Activated CD4-positive, alpha-beta T cell treated with anti-CD3 and anti-CD28 coated beads for 48 hours (primary cell): ENCODE results near the gene NAA80.

Experiments used
- DNase-seq: peaks from one replicate; pipeline ENCODE4 v3.0.0-alpha.2; 2020

Gene NAA80

DNA sequence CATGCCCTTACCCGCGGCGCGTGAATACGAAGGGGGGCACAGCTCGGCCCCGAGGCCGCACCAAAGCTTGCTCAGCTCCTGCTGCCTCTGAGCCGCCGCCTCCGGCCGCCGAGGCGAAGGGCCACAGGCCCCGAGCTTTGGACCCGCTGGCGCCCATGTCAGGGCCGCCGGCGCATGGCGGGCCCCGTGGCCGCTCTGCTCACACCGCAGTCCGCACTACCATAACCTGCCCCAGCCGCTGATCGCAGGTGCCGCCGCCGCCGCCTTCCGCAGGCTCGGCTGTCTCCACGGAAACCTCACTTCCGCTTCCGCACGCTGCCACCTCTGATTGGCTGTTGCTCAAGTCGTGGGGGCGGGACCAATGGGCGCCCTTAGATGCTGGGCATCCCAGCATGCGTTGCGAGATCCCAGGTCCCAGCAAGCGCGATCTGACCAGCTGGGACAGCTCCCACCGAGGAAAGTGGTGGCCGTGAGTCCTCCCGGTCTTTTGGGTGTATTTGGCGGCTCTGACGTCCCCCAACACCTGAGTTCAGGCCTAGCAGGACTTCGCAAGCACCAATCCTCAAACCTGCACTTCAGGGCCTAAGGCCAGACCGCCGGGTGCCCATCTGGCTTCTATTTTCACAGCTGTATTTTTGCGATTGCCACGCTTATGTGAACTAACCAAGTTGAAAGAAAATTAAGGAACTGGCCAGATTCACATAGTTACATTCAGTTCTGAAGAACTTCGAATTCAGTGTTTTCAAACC lies 28.9 kb upstream of the NAA80 start, which contains the start of gene TUSC2:
TSS of gene TUSC2 (minus strand) at position 281 of the 749 bp plus-strand sequence. CDS start at position 157, 124 bp downstream.
- DNase-seq: peak; percentile 97

DNA sequence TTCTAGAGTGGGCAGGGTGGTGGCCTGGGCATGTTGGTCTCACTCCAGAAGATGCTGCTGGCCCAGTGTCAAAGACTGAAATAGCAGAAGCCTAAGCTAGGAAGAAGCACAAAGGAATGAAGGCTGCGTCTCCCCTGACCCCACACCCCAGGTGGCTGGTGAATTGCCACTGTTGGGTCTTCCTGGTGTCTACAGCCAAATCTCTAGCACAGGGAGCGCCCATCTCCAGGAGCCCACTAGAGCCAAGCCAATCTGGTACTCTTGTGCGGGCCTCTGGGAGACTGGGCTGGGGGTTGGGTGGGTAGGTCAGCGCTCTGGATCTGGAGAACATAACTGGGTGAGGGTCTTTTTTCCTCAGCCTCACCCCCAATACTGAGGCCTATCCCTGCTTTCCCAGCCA lies 27.9 kb upstream of the NAA80 start:
- DNase-seq: no peak

DNA sequence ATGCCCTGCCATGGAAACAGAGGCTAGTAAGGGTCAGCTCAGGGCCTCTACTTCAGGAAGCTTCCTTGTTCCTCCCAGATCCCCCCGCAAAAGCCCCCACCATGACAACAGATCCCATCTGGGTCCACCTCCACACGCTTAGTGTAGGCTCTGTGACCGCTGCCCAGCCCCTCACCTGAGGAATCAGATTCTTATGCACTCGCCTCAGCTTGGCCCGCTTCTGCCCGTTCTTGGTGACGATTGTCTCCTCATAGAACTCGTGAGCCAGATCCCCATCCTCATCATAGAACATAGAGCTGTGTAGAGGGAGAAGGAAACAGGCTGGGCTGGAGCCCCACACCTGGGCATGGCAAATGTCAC lies 27.0 kb upstream of the NAA80 start:
- DNase-seq: no peak

DNA sequence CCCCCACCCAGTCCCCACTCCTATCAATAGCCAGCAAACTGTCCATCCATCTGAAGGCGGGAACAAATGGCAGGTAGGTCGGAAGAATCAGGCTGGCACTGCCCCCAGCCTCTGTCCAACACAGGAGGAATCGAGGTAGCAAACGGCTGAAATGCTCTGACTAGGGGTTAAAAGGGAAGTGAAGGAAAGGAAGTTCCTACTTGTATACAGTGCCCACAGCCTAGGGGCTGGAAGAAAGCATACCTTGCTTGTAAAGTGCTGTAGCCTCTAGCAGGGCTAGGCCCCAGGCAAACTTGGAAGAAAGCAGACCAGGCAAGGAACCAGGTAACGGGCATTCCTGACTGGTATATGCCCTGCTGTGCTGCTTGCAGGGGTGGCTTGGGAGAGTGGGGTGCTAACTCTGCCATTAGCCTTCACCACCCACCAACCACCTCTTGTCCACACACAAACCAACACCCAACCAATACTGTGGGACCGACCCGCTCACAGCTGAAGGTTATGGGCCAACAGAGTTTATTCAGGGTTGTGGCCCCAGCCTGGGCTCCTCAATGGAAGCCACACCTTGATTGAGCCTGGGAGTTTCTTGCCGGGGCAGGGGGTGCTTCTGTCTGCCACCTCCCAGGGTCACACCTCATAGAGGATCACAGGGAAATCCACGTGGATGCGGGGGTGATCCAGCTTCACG lies 26.4 kb upstream of the NAA80 start:
- DNase-seq: no peak

DNA sequence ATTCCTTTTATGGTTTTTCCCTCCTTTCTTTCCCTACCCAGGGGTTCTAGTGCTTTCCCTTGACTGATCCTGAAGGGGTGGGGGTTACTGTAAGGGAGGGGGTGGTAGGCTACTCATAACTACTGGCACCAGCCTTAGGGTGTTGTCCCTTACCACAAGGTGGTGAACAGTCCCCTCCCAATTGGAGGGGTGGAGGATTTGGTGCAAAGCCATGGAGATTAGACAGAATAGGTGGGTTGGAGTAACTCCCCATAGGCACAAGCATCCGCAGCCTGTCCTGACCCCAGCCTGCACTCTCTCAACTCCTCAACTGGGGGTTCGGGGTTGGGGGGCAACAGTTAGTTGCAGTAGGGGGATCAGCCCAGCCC lies 25.9 kb upstream of the NAA80 start:
- DNase-seq: no peak

DNA sequence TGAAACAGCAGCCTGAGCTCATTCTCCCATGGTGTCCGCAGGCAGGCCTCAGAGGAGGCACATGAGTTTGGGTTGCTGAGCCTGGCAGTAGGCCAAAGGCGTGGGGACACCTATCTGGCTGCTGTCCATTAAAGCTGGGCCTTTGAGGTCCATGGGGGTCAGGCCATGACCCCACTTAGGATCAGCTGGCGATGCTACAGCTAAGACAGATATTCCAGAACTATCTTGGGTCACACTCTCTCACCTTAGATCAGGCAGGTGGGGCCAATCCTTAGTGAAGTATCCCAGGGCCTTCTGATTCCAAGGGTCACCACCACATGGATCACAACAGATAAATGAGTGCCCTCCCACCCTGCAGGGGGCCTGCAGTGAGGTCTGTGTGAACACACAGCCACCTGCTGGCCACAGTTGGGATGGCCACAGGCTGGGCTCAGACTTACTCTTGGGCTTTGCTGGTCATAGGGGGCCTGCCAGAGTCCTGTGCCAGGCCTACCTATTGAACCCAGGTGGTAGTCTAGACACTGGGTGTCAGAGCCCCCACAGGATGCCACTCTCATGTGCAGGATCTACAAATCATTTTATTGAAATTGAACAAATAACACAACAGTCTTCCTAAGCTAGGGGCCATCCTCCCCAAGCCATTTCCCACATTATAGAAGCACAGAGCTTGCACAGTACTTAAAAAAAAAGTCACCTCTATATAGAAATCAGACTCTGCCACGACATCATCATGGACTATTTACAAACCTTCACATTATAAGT lies 25.3 kb upstream of the NAA80 start:
- DNase-seq: peak; percentile 73

DNA sequence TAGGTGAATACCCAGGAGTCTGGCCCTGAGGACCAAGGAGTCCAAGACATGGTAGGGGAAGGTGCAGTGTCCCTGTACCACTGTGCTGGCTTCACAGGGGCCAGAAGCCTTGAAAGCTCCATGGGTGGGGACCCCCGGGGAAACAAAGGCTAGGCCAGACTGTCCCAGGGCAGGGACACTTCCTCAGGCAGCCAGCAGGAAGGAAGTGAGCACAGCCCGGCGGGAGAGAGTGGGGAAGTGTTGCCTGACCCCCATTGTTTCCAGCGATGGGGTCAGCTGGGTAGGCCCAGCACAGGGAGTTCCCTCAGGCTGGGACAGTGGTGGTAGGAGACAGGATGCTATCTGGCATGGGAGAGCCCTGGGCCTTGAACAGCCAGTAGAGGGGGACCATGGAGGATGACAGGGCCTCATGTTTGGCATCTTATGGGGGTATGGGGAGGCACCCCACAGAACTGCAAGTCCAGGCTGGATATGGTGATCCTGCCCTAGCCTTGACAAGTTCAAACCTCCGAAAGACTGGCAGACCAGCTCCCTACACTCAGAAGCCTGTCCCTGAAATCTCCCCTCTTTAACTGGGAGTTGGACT lies 24.5 kb upstream of the NAA80 start:
- DNase-seq: no peak

DNA sequence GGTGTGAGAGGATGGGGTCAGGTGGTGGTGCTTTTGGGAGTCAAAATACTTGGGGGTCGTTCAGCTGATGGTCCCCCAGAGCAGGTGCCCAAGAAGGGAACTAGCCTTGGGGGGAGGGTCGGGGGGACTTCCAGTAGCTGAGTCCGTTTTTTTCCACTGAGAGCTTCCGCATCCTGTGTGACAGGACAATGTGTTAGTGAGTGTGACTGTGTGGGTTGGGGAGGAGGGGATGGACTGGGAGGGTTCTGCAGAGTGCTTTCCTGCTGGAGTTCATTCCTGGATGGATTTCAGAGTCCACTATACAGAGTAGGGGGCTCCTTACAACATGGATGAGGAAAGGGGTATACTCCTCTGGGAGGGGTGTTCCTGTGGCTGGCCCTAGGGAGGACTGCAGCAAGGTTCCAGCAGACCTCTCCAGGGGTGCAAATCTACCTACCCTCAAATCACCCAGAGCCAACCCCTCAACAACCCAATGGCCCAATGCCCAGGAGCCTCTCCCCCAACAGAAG lies 23.9 kb upstream of the NAA80 start:
- no peak for DNase-seq

DNA sequence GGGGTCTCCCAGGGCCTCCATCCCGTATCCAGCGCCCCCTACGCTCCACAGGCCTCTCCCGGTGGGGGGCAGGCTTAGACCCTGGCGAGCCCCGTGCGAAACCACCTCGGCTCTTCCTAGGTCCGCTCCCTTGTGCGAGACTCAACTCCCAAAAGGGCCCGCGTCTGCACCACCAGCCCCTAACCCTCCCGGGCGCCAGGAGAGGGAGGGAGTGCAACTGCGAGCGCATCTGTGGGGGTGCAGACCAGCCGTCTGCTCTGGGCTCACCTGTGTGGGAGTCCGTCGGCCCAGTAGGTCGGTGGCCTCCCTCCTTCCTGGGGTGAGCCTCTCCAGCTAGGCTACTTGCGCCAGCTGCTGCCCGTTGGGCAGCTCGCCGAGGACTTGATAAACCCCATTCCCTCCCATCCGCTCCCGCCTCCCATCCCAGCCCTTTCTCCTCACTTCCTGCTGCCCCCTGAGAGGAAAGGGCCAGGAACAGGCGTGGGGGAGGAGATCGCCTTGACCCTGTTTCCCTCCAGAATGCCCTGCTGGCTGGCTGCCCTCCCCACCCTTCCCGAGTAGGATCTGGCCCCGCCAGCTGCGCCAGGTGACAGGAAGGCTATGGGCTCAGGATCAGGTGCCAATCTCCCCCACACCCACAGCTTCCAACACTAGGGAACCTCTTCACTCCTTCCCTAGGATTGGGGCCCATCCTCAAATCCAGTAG lies 23.3 kb upstream of the NAA80 start, which contains the start of gene HYAL2:
TSS of gene HYAL2 (minus strand) at position 360 of the 706 bp plus-strand sequence. CDS start 2,256 bp downstream, outside the sequence.
- DNase-seq: no peak

DNA sequence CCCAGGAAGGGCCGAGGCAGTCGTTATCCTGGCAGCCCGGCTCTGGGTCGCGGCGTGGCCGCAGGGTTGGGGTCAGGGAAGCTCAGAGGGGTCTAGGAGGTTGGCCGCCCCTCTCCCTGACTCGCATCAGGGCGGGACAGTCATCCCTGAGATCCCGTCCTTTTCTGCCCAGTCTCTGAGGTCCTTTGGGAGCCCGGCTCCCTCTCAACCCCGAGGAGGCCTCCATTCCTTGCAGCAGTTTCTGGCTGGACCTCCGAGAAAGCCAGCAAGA lies 22.8 kb upstream of the NAA80 start:
- DNase-seq: no peak

DNA sequence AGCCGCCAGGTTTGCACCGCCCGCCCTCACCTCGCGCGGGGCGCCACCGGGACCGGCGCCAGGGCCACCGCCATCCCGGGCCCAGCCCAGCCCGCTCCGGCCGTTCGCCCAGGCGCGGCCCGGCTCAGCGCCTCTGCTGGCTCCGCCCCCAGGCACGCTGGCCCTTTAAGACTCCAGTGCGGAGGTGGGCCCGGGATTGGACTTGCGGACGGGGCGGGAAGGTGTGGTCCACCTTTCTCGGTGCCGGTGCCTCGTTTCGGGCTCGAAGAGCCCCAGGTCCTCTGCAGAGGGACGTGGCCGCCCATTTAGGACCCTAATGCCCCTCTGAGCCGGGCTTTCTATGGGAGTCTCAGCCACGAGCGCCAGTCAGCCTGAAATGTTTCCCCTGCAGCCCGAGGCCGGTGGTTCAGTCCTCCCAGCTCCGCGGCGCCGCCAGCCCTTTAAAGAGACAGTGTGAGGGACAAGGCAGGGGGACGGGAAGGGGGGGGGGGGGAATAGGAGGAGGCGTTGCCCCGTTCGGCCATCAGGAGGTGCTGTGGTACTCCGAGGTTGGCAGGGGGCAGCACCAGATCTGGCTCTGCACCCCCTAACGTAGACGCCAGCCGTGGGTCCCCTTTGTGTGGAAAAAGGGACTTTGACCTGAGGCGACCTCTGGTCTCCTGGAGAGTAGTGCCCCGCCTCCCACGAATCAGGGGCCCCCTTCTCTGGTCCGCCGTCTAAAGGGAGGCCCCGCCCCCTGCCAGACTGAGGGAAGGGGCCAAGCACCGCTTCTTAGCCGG lies 22.3 kb upstream of the NAA80 start:
- DNase-seq: peak; percentile 87

DNA sequence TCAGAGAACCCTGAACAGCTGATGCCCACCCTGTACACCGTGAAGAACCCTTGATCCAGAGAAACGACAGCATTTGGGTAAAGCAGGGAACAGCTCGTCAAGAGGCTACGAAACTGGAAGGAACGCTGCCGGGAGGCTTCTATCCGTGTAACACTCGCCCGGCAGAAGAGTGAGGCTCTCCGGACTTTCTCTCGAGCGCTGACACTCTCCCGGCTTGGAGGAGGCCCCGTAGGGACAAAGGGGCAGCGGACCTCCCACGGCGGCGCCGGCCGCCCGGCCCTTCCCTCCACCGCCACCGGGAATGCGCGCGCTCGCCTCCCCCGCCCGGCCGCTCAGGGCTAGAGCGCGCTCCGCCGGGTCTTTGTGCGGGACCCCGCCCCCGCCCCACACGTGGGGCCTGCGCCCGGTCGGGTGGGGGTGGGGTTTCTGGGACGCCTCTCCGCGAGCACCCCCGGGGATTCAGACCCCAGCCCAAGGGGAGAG lies 21.7 kb upstream of the NAA80 start:
- peak; percentile 69 for DNase-seq

DNA sequence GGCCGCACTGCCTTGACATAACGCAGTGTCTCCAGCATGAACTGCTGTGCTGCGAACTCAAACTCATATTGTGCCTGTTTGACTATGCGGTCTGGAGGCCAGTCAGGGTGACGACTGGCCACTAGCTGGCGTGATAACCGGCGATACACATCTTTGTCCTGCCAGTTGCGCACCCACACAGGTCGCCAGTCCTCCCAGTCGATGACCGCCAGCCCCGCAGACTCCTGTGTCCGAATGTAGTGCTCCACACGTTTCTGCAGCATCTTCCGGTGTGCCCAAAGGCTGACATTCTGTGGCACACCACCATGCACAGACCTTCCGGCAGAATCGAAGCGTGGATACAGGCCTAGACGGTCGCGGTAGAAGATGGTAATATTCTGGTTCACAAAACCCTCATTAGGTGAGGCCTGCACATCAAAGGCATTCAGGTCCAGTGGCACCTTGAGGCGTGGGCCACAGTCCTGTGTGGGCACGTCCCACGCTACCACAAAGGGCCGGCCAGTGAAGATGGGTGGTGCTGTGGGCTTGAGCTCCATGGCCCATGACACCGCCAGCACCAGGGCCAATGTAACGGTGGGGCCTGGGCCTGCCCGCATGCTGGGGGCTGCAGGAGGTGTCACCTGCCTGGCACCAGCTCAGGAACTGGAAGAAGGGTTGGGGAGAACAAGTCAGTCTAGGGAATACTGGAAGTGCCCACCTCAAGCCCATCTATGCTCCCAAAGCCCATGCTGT lies 20.9 kb upstream of the NAA80 start:
- no peak for DNase-seq

DNA sequence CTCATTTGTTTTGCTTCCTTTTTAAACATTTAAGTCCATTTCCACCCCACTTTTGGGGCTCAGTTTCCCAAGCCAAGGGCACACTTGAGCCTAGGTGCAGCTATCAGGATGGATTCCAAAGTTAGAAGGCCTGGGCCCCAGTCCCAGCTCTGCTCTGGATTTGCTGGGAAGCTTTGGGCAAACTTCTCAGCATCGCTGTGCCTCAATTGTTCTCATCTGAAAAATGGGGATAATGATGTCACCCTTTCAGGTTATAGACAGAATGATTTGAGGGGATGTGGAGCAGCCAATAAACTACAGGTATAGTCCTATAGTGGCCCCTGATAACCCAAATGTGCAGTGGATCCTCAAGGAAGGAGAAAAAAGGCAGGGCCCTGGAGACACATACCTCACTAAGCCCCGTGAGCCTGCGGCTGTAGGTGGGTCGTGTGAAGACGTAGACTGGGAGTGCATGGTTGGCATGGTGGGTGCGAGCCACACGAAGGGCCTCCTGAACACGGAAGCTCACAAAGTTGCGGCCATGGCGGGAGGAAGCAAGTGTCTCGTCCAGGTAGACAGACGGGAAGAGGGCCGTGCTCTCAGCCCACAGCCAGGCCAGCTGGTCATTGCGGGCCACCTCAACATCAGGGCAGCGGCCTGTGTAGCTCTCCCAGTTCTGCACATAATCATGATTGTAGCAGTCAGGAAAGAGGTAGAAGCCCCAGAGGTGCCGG lies 20.1 kb upstream of the NAA80 start:
- no peak for DNase-seq

DNA sequence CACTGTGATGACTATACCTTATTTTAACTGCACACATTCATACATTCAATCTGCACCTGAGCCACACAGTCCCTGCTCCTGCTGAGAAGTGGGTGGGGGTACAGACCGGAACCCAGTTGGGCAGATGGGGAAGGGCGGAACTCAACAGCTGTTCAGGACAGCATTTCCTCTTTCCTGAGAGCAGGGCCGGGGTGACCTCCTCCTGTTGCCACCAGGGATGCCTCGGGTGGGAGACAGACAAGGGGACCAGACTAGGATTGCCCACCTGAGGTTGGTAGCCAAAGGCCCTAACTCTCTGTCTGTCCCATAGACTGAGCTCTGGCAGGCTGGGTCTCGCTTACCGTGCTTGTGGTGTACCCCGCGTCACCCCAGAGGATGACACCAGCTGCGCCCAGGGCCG lies 19.4 kb upstream of the NAA80 start:
- DNase-seq: no peak

DNA sequence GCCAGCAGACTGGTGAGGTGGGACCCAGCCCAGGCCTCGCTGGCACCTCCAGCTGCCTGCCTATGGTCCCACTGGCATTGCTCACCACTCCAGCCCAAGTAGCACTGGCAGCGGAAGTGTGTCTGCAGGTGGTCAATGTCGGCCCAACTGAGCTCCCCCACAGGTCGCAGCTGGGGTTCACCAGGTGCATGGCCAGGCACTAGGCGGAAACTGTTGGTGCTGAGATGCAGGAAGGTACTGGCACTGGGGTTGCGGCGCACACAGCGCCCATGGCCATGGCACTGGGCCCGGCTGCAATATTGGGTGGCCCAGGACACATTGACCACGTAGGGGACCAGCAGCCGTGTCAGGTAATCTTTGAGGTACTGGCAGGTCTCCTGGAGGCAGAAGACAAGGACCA lies 19.0 kb upstream of the NAA80 start:
- no peak for DNase-seq

DNA sequence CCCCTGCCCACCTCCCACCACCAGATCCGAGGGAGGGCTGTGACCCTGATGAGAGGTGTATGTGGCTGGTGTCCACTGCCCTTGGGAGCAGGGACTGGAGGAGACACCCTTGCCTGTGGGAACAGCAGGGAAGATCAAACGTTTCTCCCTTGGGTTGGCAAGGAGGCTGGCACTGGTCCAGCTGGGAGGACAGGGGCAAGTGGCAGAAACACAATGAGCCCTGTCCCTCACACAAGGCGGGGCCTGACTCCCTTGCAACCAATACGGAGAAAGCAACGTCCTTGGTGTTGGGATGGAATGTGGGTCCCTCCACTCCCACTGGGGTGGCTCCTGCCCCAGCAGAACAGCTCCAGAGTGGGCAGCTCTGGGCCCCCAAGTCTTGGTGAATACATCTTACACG lies 18.1 kb upstream of the NAA80 start:
- no peak for DNase-seq

DNA sequence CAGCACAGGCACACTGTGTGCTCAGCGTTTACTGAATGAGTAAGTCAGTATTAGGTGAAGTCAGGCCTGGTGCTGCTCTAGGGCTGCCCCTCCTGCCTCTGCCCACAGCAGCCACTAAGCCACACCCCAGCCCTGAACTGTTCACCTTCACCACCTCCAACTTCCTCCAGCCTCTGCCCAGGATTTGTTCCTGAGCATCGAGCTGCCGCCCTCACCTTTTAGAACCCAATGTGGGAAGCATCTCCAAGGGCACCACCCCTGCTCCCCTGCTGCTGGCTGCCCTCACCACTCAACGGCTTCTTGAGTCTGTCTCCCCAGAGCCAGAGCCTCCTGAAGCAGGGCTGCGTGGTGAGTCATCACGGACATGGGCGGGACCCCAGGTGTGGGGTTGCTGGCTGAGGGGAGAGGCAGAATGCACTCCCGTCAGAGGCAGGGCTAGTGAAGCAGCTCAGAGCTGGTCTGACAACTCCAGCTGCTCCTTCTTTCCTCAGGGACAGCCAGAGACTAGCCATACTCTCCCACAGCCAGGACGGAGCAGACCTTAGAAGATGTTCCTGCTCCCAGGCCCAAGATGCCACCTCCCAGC lies 17.5 kb upstream of the NAA80 start:
- DNase-seq: peak; percentile 53

DNA sequence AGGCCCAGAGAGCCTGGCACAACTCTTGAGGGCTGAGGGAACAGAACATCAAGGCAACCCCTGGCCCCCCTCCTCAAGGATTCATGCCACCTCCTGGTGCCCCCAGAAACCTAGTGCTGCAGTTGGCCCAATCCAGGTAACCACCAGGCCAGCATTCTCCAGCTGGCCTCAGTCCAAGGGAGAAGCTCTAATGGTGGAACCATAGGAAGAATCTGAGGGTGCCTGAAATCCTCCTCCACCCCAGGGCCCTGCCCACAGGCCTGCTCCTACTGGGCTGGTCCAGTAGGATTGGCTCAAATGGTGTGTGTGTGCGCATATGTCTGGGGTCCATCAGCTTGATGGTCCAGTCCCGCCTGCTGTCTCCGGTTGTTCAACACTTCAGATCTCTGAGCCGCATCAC lies 15.6 kb upstream of the NAA80 start:
- no peak for DNase-seq

DNA sequence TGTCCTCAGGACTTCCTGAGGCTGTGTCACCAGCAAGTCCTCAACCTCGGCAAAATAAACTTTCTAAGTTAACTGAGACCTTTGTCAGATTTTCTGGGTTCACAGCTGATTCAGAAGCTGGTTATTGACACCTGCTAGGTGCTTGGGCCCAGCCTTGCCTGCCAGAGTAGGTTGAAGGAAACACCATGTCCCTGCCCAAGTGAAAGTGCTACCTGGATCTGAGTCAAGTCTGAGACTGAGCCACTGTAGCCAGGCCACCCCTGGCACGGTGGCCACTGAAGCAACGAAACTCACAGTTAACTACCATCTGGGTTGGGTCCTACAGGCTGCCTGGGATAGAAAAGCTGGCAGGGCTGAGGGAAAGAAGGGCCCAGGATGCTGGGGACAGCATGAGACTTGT lies 15.1 kb upstream of the NAA80 start:
- no peak for DNase-seq
